ENCODE measurements around the gene RHBDD1. TPM values are rescaled to one million over a fixed set of nuclear protein-coding genes. Genes with fewer than 3 reads are reported as not detected.

Gene RHBDD1
- total and polyA plus RNA-seq, 4 donors = 8.5 to 45.8 (median 16.1) TPM

DNA sequence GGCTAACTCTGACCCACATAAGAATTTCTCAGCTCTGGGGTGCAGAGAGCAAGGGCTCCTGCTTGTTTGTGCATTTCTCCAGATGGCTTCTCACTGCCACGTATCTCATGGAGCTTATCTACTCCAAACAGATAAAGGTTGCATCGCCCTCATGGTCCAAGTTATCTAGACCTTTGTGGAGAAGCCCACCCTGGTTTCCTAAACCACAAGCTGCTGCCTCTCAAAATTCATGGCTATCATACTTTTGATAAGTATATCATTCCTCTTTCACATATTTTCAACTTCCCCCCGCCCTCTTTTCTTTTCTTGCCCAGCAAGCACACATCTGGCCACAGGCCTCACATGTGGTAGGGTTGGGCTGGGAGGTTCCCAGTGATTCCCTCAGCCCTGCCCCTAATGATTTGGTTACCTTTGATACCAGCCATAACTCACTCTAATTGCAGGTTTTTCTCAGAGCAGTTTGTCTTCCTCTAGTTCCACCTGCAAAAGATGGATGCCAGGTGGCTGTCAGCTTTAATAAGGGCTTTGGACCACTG, 146.0 kb downstream of the RHBDD1 start:
- no peak overlapping the region for H3K27ac ChIP-seq (ENCODE audit: low read depth in 1 of 2, low read length in 2 of 2)
- no peaks in the 10 kb centered on the region for H3K9me3 ChIP-seq (ENCODE audit: control insufficient read depth in 4 of 4, low read length in 3 of 4)
- H3K4me1 ChIP-seq (ENCODE audit: control insufficient read depth in 4 of 4, insufficient read depth in 4 of 4, low read length in 3 of 4) = peaks cover 0 to 8% (median 4%) of the 10 kb centered on the region in 4 donors
- H3K4me3 ChIP-seq (ENCODE audit: low read depth in 1 of 3, low read length in 3 of 3) = no peak overlapping the region
- 72% methylated on average over 3 of the region's 3 CpGs for WGBS
- no peaks in the 10 kb centered on the region for H3K27me3 ChIP-seq (ENCODE audit: control insufficient read depth in 4 of 4, insufficient read depth in 4 of 4, low read length in 3 of 4)
- TF ChIP-seq FOXA1 (IDR thresholded peaks at IDR 0.05) (no peak), SP1 (IDR thresholded peaks at IDR 0.05) (no peak)
- H3K9ac ChIP-seq (ENCODE audit: low read depth in 1 of 2, low read length in 2 of 2) = no peak overlapping the region
- DNase-seq (ENCODE audit: low spot score) = no peak
- no peaks in the 10 kb centered on the region for H3K36me3 ChIP-seq (ENCODE audit: control insufficient read depth in 4 of 4, insufficient read depth in 3 of 4, low read depth in 1 of 4, low read length in 3 of 4)

DNA sequence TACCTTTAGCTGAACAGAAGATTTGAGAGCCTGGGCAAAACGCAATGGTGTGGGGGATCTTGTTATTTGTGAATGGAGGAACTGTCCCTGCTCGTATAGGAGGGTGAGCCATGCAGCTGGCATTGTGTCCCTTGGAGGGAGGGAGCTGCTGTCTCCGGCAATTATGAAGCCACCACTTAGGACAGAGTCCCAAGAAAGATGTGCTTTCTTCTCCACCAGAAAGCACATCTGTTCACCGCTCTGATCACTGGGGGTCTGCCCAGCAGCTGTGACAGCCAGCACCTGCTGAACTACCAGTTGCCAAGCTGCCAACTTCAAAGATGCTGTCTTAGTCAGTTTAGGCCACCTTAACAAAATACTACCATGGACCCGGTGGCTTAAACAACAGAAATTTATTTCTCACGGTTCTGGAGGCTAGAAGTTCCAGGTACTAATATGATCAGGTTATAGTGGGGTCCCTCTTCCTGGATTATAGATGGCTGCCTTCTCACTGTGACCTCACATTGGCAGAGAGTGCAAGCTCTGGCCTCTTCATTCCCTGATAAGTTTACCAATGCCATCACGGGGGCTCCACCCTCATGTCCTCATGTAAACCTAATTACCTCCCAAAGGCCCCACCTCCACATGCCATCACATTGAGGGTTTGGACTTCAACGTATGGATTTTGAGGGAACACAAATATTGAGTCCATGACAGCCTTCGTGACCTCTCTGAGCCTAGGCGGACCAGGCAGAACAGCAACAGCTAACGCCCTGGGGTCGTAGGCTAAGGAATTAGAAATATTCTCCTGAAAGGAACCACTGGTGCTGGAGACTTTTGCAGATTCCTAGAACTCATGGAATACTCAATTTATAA, 148.3 kb downstream of the RHBDD1 start:
- H3K4me1 ChIP-seq (ENCODE audit: control insufficient read depth in 4 of 4, insufficient read depth in 4 of 4, low read length in 3 of 4) = peaks cover 0 to 8% (median 4%) of the 10 kb centered on the region in 4 donors
- TF ChIP-seq, protein P1, sequence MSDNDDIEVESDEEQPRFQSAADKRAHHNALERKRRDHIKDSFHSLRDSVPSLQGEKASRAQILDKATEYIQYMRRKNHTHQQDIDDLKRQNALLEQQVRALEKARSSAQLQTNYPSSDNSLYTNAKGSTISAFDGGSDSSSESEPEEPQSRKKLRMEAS (IDR thresholded peaks at IDR 0.05) = no peak
- TF ChIP-seq, protein P2, sequence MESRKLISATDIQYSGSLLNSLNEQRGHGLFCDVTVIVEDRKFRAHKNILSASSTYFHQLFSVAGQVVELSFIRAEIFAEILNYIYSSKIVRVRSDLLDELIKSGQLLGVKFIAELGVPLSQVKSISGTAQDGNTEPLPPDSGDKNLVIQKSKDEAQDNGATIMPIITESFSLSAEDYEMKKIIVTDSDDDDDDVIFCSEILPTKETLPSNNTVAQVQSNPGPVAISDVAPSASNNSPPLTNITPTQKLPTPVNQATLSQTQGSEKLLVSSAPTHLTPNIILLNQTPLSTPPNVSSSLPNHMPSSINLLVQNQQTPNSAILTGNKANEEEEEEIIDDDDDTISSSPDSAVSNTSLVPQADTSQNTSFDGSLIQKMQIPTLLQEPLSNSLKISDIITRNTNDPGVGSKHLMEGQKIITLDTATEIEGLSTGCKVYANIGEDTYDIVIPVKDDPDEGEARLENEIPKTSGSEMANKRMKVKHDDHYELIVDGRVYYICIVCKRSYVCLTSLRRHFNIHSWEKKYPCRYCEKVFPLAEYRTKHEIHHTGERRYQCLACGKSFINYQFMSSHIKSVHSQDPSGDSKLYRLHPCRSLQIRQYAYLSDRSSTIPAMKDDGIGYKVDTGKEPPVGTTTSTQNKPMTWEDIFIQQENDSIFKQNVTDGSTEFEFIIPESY (IDR thresholded peaks at IDR 0.05) = no peak
- TF ChIP-seq, protein P3, sequence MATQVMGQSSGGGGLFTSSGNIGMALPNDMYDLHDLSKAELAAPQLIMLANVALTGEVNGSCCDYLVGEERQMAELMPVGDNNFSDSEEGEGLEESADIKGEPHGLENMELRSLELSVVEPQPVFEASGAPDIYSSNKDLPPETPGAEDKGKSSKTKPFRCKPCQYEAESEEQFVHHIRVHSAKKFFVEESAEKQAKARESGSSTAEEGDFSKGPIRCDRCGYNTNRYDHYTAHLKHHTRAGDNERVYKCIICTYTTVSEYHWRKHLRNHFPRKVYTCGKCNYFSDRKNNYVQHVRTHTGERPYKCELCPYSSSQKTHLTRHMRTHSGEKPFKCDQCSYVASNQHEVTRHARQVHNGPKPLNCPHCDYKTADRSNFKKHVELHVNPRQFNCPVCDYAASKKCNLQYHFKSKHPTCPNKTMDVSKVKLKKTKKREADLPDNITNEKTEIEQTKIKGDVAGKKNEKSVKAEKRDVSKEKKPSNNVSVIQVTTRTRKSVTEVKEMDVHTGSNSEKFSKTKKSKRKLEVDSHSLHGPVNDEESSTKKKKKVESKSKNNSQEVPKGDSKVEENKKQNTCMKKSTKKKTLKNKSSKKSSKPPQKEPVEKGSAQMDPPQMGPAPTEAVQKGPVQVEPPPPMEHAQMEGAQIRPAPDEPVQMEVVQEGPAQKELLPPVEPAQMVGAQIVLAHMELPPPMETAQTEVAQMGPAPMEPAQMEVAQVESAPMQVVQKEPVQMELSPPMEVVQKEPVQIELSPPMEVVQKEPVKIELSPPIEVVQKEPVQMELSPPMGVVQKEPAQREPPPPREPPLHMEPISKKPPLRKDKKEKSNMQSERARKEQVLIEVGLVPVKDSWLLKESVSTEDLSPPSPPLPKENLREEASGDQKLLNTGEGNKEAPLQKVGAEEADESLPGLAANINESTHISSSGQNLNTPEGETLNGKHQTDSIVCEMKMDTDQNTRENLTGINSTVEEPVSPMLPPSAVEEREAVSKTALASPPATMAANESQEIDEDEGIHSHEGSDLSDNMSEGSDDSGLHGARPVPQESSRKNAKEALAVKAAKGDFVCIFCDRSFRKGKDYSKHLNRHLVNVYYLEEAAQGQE (IDR thresholded peaks at IDR 0.05) = no peak
- TF ChIP-seq, protein P4, sequence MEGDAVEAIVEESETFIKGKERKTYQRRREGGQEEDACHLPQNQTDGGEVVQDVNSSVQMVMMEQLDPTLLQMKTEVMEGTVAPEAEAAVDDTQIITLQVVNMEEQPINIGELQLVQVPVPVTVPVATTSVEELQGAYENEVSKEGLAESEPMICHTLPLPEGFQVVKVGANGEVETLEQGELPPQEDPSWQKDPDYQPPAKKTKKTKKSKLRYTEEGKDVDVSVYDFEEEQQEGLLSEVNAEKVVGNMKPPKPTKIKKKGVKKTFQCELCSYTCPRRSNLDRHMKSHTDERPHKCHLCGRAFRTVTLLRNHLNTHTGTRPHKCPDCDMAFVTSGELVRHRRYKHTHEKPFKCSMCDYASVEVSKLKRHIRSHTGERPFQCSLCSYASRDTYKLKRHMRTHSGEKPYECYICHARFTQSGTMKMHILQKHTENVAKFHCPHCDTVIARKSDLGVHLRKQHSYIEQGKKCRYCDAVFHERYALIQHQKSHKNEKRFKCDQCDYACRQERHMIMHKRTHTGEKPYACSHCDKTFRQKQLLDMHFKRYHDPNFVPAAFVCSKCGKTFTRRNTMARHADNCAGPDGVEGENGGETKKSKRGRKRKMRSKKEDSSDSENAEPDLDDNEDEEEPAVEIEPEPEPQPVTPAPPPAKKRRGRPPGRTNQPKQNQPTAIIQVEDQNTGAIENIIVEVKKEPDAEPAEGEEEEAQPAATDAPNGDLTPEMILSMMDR (IDR thresholded peaks at IDR 0.05; ENCODE audit: low read depth, low read length, missing input control) = no peak
- TF ChIP-seq EGR1 (IDR thresholded peaks at IDR 0.05; ENCODE audit: low read depth in 2 of 2) (no peak), FOXA1 (IDR thresholded peaks at IDR 0.05) (no peak), HNF4A (conservative IDR thresholded peaks at IDR 0.05) (no peak)
- WGBS = 89% methylated on average over 12 of the region's 12 CpGs

More for the DNA sequence above, 148.3 kb downstream of the RHBDD1 start:
- Histone ChIP-seq H3K36me3 (ENCODE audit: control insufficient read depth in 4 of 4, insufficient read depth in 3 of 4, low read depth in 1 of 4, low read length in 3 of 4) (no peaks in the 10 kb centered on the region), H3K9me3 (ENCODE audit: control insufficient read depth in 4 of 4, low read length in 3 of 4) (no peaks in the 10 kb centered on the region), H3K9ac (ENCODE audit: low read depth in 1 of 2, low read length in 2 of 2) (no peak overlapping the region), H3K4me3 (ENCODE audit: low read depth in 1 of 3, low read length in 3 of 3) (no peak overlapping the region), H3K27ac (ENCODE audit: low read depth in 1 of 2, low read length in 2 of 2) (no peak overlapping the region), H3K27me3 (ENCODE audit: control insufficient read depth in 4 of 4, insufficient read depth in 4 of 4, low read length in 3 of 4) (no peaks in the 10 kb centered on the region)
- DNase-seq (ENCODE audit: low spot score) = no peak

Data from liver (tissue), 9 donors.